Measurements from ENCODE around the gene PIAS3.

PIAS3 gene

DNA sequence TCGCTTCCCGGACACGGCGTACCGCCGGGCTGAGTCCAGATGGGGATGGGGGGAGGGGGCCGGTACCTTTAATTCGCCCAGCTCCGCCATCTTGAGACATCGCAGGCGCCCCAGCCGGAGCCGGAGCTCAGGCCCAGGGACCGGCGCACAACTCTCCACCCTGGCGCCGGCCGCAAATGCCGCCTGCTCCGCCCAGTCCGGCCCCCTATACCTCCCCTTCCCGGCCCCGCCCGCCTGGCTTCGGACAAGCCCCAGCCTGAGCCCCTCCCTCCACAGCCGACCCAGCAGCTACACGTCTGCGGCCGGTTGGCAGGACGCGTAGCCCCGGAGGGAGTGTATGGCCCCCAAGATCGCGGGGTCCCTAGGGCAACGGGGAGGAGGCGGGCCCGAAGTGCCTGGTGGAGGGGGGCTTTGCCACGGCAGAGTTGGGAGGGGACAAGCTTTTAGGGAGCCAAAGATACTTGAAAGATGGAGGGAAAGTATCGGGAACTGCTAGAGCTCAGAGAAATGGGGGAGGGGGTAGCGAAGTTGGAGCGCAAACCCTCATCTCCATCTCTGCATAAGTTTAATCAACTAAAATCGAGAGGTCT, at the start of gene PIAS3:
TSS of gene PIAS3 (minus strand) at position 181 of the 590 bp plus-strand sequence. CDS start at position 90, 91 bp downstream.
- peak; percentile 81 to 91 for DNase-seq (ENCODE audit: extremely low read depth in 1 of 2, low read depth in 1 of 2)

GRCh38 chr1:145908653-145909052, 49.8 kb upstream of the PIAS3 start:
- DNase-seq (ENCODE audit: extremely low read depth in 1 of 2, low read depth in 1 of 2) = no peak

GRCh38 chr1:145906954-145907753, 48.3 kb upstream of the PIAS3 start:
- DNase-seq (ENCODE audit: extremely low read depth in 1 of 2, low read depth in 1 of 2) = no peak

- no peak for DNase-seq (ENCODE audit: extremely low read depth in 1 of 2, low read depth in 1 of 2)
Measured at GRCh38 chr1:145901312-145902021, 42.6 kb upstream of the PIAS3 start.

GRCh38 chr1:145898756-145899155, 39.9 kb upstream of the PIAS3 start:
- DNase-seq (ENCODE audit: extremely low read depth in 1 of 2, low read depth in 1 of 2) = no peak

DNA sequence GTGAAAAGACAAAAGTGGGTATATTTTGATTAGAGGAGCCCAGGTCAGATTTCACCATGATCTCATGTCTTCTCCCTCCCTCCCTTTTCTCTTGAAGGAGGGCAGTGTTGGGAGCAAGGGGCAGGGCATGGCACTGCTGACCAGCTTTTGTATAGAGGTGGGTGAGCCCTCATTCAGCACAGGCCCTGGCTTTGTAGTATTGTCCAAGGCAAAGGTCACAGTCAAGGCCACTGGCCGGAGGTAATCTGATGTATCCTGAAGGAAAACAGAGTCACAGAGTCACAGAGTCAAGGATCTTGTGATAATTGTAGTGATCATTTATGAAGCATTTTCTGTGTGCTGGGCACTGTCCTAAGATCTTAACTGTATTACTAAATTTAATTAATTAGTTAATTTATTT, 39.1 kb upstream of the PIAS3 start:
- DNase-seq (ENCODE audit: extremely low read depth in 1 of 2, low read depth in 1 of 2) = no peak

DNA sequence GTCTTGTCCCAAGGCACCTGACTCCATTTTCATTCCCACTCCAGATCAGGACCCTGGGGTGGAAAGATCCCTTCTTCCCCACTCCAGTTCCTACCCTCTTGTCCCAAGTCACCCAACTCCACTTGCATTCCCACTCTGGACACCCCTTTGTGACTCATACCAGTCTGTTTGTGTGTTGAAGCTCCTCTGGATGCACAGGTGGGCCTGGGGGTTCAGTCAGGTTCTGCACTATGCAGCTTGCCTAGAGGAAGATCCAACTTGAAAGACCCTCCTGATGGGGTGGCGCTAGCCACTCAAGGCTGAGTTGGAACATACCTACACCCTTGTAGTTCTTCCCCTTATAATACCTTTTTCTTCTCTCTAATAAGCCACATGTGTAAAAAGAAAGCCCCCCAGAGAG, 36.6 kb upstream of the PIAS3 start:
- no peak for DNase-seq (ENCODE audit: extremely low read depth in 1 of 2, low read depth in 1 of 2)

GRCh38 chr1:145893306-145894055, 34.6 kb upstream of the PIAS3 start:
- DNase-seq (ENCODE audit: extremely low read depth in 1 of 2, low read depth in 1 of 2) = no peak

DNA sequence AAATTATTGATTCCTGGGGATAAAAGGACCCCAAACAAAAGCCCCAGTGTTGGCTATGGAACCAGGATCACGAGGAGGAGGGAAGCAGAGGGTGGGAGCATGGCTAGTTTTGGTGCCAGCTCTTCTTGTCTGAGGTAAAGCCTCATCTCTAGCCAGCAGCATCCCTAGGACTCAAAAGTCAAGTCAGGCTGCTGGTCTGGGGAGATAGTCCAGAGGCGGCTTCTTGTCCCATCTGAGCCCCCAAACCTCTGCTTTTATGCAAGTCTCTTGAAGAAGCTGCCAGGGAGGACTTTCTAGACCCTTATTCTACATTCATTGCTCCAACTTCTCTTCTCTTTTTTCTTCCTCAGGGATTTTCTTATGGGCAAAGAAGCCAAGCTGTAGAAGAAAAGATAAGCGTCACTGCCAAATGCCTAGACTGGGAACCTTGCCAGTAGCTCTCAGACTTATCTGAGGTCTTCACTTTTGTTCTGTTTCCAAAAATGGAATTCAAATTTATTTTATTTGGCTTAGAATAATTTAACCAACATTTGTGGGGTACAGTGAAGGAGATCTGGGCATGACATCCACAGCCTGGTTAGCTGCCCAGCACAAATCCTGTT, 33.7 kb upstream of the PIAS3 start:
- no peak for DNase-seq (ENCODE audit: extremely low read depth in 1 of 2, low read depth in 1 of 2)

GRCh38 chr1:145891587-145892485, 33.0 kb upstream of the PIAS3 start:
- DNase-seq (ENCODE audit: extremely low read depth in 1 of 2, low read depth in 1 of 2) = peak in 1 of 2 donors; percentile 15

- DNase-seq (ENCODE audit: extremely low read depth in 1 of 2, low read depth in 1 of 2) = no peak
Measured at GRCh38 chr1:145891143-145891542, 32.3 kb upstream of the PIAS3 start.

DNA sequence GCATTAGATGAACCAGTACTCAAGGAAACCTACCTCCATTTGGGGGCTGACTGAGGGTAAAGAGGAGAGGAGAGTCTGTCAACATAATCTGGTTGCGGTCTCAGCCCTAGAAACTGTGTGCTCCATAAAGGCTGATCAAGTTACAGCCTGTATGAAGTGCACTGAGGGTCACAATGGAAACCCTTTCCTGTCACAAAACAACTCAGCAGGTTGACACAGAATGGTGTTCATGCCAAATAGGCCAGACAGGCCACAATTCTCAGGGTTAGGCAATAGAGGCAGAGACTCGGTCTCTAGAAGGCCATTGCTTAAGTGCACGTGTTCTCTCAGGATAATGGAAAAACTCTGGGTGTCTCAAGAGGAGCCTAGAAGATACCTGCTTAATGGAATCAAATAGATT, 30.8 kb upstream of the PIAS3 start:
- DNase-seq (ENCODE audit: extremely low read depth in 1 of 2, low read depth in 1 of 2) = no peak

GRCh38 chr1:145887631-145888030, 28.8 kb upstream of the PIAS3 start:
- no peak for DNase-seq (ENCODE audit: extremely low read depth in 1 of 2, low read depth in 1 of 2)

- DNase-seq (ENCODE audit: extremely low read depth in 1 of 2, low read depth in 1 of 2) = no peak
Measured at GRCh38 chr1:145886816-145887215, 27.9 kb upstream of the PIAS3 start.

DNA sequence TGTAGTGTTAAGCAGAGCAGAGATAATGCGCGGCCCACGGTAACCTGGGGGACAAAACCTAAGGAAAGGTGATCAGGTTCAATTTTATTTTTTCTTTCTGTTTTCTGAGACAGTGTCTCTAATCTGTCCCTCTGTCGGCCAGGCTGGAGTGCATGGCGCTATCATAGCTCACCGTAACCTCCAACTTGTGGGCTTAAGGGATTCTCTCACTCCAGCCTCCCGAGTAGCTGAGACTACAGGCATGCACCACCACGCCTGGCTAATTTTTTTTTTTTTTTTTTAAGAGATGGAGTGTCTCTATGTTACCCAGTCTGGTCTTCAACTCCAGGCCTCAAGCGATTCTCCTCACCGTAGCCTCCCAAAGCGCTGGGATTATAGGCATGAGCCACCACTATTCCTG, 27.5 kb upstream of the PIAS3 start:
- no peak for DNase-seq (ENCODE audit: extremely low read depth in 1 of 2, low read depth in 1 of 2)

GRCh38 chr1:145885738-145886287, 26.9 kb upstream of the PIAS3 start, which contains the start of gene ANKRD35:
TSS of gene ANKRD35 (minus strand) at chr1:145885866. CDS start at chr1:145885758, 108 bp downstream.
- peak; percentile 74 to 87 for DNase-seq (ENCODE audit: extremely low read depth in 1 of 2, low read depth in 1 of 2)

DNA sequence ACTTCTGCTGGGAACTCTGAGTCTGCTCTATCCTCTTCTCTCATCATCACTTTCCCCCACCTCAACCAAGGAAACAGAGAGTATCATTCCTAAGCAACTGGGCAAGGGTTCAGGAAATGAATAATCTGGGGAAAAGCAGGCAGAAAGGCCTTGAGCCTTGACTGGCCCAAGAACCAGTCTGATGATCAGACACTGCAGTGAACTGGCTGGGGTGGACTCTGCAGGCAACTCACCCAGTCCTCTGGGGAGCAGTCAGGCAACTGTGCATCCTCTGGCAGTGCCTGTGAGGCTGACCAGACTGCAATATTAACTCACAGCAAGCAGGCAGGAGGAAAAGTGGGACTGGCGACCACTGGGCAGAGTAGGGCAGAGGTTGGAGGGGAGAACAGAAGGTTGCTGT, 25.8 kb upstream of the PIAS3 start:
- no peak for DNase-seq (ENCODE audit: extremely low read depth in 1 of 2, low read depth in 1 of 2)

- DNase-seq (ENCODE audit: extremely low read depth in 1 of 2, low read depth in 1 of 2) = no peak
Measured at GRCh38 chr1:145879775-145880174, 20.9 kb upstream of the PIAS3 start.

DNA sequence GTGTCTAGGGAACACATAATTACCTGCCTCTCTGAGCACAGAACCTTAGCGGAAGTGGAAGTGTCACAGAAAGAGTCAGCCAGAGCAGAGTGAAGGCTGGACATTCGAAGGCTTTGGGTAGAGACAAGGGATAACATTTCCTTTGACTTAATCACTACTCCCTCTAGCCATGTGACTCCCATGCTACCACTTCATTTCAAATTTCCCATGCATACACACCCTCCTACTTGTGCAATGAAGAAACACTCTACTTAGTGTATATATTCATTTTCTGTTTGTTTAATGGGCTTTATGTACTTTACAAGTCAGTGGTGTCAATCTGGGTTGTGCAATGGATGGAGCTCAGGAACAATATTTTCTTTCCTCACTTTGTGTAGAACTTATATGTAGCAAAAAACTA, 19.8 kb upstream of the PIAS3 start:
- DNase-seq (ENCODE audit: extremely low read depth in 1 of 2, low read depth in 1 of 2) = no peak
